ENCODE measurements around the gene CLASP1. TPM values are rescaled to one million over a fixed set of nuclear protein-coding genes. Genes with fewer than 3 reads are reported as not detected.

CLASP1 gene
- total and polyA plus RNA-seq, 2 of the 8 experiments (the other 6 are each of a cell fraction or from before 2014, with no cell fraction given) = 7.3 to 53.9 TPM

- Histone ChIP-seq H3K4ac (replicated peaks; ENCODE audit: insufficient read length, low read depth, low read length) (no peak overlapping the region), H3K56ac (replicated peaks; ENCODE audit: insufficient read length, low read depth, low read length) (no peak overlapping the region), H4K91ac (replicated peaks; ENCODE audit: insufficient read length, low read length) (no peak overlapping the region), H2BK15ac (ENCODE audit: low read length) (no peak overlapping the region), H2BK20ac (ENCODE audit: low read length) (no peak overlapping the region), H2BK5ac (ENCODE audit: low read depth, low read length) (no peak overlapping the region), H4K8ac (ENCODE audit: extremely low read depth, insufficient read depth, low read length) (no peak overlapping the region), H3K18ac (ENCODE audit: extremely low read depth, low read length) (no peak overlapping the region), H3K9ac (replicated peaks in 1 of 4; ENCODE audit: extremely low read depth in 1 of 4, low read depth in 3 of 4, low read length in 3 of 4) (no peak overlapping the region), H2BK120ac (replicated peaks; ENCODE audit: low read depth, low read length) (no peak overlapping the region), H3K27ac (ENCODE audit: low read depth, low read length) (no peak overlapping the region), H3K27me3 (replicated peaks in 1 of 4; ENCODE audit: control insufficient read depth in 3 of 4, extremely low read depth in 1 of 4, insufficient read depth in 3 of 4, low read length in 3 of 4) (no peaks in the 10 kb centered on the region), H3K4me3 (ENCODE audit: extremely low read depth in 1 of 4, insufficient read depth in 2 of 4, low read depth in 3 of 4, low read length in 4 of 4) (no peak overlapping the region), H4K20me1 (replicated peaks in 1 of 2; ENCODE audit: control insufficient read depth in 1 of 2, insufficient read depth in 2 of 2, low read length in 2 of 2) (peaks cover 0 to 2% of the 10 kb centered on the region in 2 experiments), H3K23me2 (ENCODE audit: low read depth, low read length) (no peaks in the 10 kb centered on the region; the same call in 1 of the 2 replicates), H2AK5ac (ENCODE audit: low read depth, low read length) (no peak overlapping the region), H3K79me1 (ENCODE audit: low read depth, low read length) (no peaks in the 10 kb centered on the region), H3K4me1 (replicated peaks in 1 of 4; ENCODE audit: control insufficient read depth in 3 of 4, insufficient read depth in 4 of 4, low read length in 3 of 4) (no peaks in the 10 kb centered on the region), H3K23ac (ENCODE audit: insufficient read length) (no peak overlapping the region), H2BK12ac (ENCODE audit: low read depth, low read length) (no peak overlapping the region), H3K79me2 (ENCODE audit: control insufficient read depth in 1 of 2, insufficient read depth in 2 of 2, low read length in 2 of 2) (no peaks in the 10 kb centered on the region), H3K9me3 (ENCODE audit: insufficient read depth in 2 of 2, low read depth in 1 of 2, low read length in 1 of 2) (no peaks in the 10 kb centered on the region), H4K5ac (ENCODE audit: insufficient read length, low read depth, low read length) (no peak overlapping the region), H3K4me2 (ENCODE audit: insufficient read depth in 1 of 2, low read depth in 2 of 2, low read length in 2 of 2) (no peak overlapping the region), H3K14ac (ENCODE audit: insufficient read length) (no peak overlapping the region), H2AFZ (ENCODE audit: low read length) (no peak overlapping the region), H3K36me3 (ENCODE audit: control insufficient read depth in 2 of 4, insufficient read depth in 4 of 4, low read length in 3 of 4) (peaks cover 9 to 38% (median 20%) of the 10 kb centered on the region in 4 experiments)
- DNase-seq (ENCODE audit: low read depth in 1 of 2, low spot score in 2 of 2) (no peak), FAIRE-seq (no peak)
- ChIA-PET CTCF (ENCODE audit: partially characterized antibody) (interaction anchor here (0.9 to 11.5 kb wide), 6 partner anchors 8 to 278 kb away, joined by 3 to 144 read pairs (median 8); no protein-coding TSS in a partner anchor), POLR2A (ENCODE audit: partially characterized antibody) (interaction anchor here (0.7 kb wide), 1 partner anchor 338 kb away, joined by 3 read pairs; no protein-coding TSS in a partner anchor)
- 96% methylated on average over 8 of the region's 8 CpGs; no CpG with 5 or more reads in 1 of the 2 experiments for WGBS, 2 experiments (ENCODE audit: extremely low coverage in 1 of 2, insufficient coverage in 1 of 2, insufficient read length in 1 of 2, insufficient replicate concordance in 2 of 2, low coverage in 1 of 2, low lambda C conversion rate in 2 of 2, missing lambda C conversion rate in 1 of 2)
- TF ChIP-seq TEAD4 (IDR thresholded peaks at IDR 0.05; ENCODE audit: low read depth, low read length) (no peak), HDAC6 (IDR thresholded peaks at IDR 0.05; ENCODE audit: low read depth, low read length) (no peak), SIN3A (conservative IDR thresholded peaks at IDR 0.05 in 1 of 2, IDR thresholded peaks at IDR 0.05 in 1 of 2; ENCODE audit: low read depth in 1 of 2, low read length in 2 of 2) (no peak), CREB1 (IDR thresholded peaks at IDR 0.05) (no peak), CEBPB (IDR thresholded peaks at IDR 0.05; ENCODE audit: low read depth, low read length) (no peak), BACH1 (IDR thresholded peaks at IDR 0.05; ENCODE audit: low read length) (no peak)
Observed at GRCh38 chr2:121360566-121361300, 288.5 kb downstream of the CLASP1 start.

Measured in H1 (cell line).